Measurements from ENCODE around the gene LYRM1.

The LYRM1 gene

GRCh38 chr16:20899477-20900298, 883 bp upstream of the LYRM1 start:
- no peaks in the 10 kb centered on the region for H3K79me2 ChIP-seq (ENCODE audit: insufficient read depth, low read length)
- H2AFZ ChIP-seq (ENCODE audit: low read length), result no peak overlapping the region

GRCh38 chr16:20901068-20901435, 481 bp downstream of the LYRM1 start:
- H3K4me3 ChIP-seq (ENCODE audit: low read depth, low read length, poor library complexity, severe bottlenecking), result peak overlapping the region; percentile 99
- no peaks in the 10 kb centered on the region for H3K9me3 ChIP-seq (ENCODE audit: low read length)
- peak overlapping the region; percentile 80 for H3K9ac ChIP-seq (ENCODE audit: low read length)
- peak overlapping the region; percentile 95 for H3K4me2 ChIP-seq (ENCODE audit: low read length)
- H3F3A ChIP-seq (ENCODE audit: insufficient read depth, low read length), result 0 out of 2 replicates have a peak, but pooled peaks cover 6% of the 10 kb centered on the region
- H3K36me3 ChIP-seq (ENCODE audit: insufficient read depth, low read length), result peaks cover 15% of the 10 kb centered on the region
- peak overlapping the region; percentile 74 for H3K27ac ChIP-seq (ENCODE audit: low read depth, low read length, poor library complexity, severe bottlenecking)
- H3K4me1 ChIP-seq (ENCODE audit: insufficient read depth, low read length, severe bottlenecking), result peaks cover 46% of the 10 kb centered on the region
- TF ChIP-seq EZH2 (IDR thresholded peaks at IDR 0.05; ENCODE audit: borderline replicate concordance, low read length) (no peak), CTCF (IDR thresholded peaks at IDR 0.05; ENCODE audit: low read length) (no peak)
- no peaks in the 10 kb centered on the region for H3K27me3 ChIP-seq (ENCODE audit: insufficient read depth, low read length)
- no peaks in the 10 kb centered on the region for H3K9me2 ChIP-seq (ENCODE audit: low read depth, low read length)
- H4K20me1 ChIP-seq (ENCODE audit: insufficient read depth, low read length), result no peaks in the 10 kb centered on the region
- H3K79me2 ChIP-seq (ENCODE audit: insufficient read depth, low read length), result no peaks in the 10 kb centered on the region
- H2AFZ ChIP-seq (ENCODE audit: low read length), result peak overlapping the region; percentile 64; the same call in 1 of the 2 replicates

More at GRCh38 chr16:20899477-20900298, 883 bp upstream of the LYRM1 start:
- TF ChIP-seq CTCF (IDR thresholded peaks at IDR 0.05; ENCODE audit: low read length), result no peak
- TF ChIP-seq EZH2 (IDR thresholded peaks at IDR 0.05; ENCODE audit: borderline replicate concordance, low read length), result no peak
- no peaks in the 10 kb centered on the region for H3K27me3 ChIP-seq (ENCODE audit: insufficient read depth, low read length)
- no peaks in the 10 kb centered on the region for H3K9me2 ChIP-seq (ENCODE audit: low read depth, low read length)
- H3K36me3 ChIP-seq (ENCODE audit: insufficient read depth, low read length), result peaks cover 24% of the 10 kb centered on the region
- H3K9me3 ChIP-seq (ENCODE audit: low read length), result no peaks in the 10 kb centered on the region; the same call in 1 of the 2 replicates
- H4K20me1 ChIP-seq (ENCODE audit: insufficient read depth, low read length), result no peaks in the 10 kb centered on the region
- H3F3A ChIP-seq (ENCODE audit: insufficient read depth, low read length), result 0 out of 2 replicates have a peak, but pooled peaks cover 6% of the 10 kb centered on the region
- H3K9ac ChIP-seq (ENCODE audit: low read length), result peak overlapping the region; percentile 80
- peak overlapping the region; percentile 99 for H3K4me3 ChIP-seq (ENCODE audit: low read depth, low read length, poor library complexity, severe bottlenecking)
- no peak overlapping the region for H3K27ac ChIP-seq (ENCODE audit: low read depth, low read length, poor library complexity, severe bottlenecking)
- H3K4me1 ChIP-seq (ENCODE audit: insufficient read depth, low read length, severe bottlenecking), result peaks cover 43% of the 10 kb centered on the region
- peak overlapping the region; percentile 95 for H3K4me2 ChIP-seq (ENCODE audit: low read length)

- Histone ChIP-seq H3F3A (ENCODE audit: insufficient read depth, low read length) (0 out of 2 replicates have a peak, but pooled peaks cover 6% of the 10 kb centered on the region), H3K27me3 (ENCODE audit: insufficient read depth, low read length) (no peaks in the 10 kb centered on the region), H4K20me1 (ENCODE audit: insufficient read depth, low read length) (no peaks in the 10 kb centered on the region), H2AFZ (ENCODE audit: low read length) (no peak overlapping the region), H3K4me3 (ENCODE audit: low read depth, low read length, poor library complexity, severe bottlenecking) (peak overlapping the region; percentile 99), H3K4me1 (ENCODE audit: insufficient read depth, low read length, severe bottlenecking) (peaks cover 46% of the 10 kb centered on the region), H3K9me3 (ENCODE audit: low read length) (no peaks in the 10 kb centered on the region), H3K27ac (ENCODE audit: low read depth, low read length, poor library complexity, severe bottlenecking) (peak overlapping the region; percentile 74), H3K4me2 (ENCODE audit: low read length) (peak overlapping the region; percentile 95), H3K79me2 (ENCODE audit: insufficient read depth, low read length) (no peaks in the 10 kb centered on the region), H3K36me3 (ENCODE audit: insufficient read depth, low read length) (peaks cover 12% of the 10 kb centered on the region), H3K9me2 (ENCODE audit: low read depth, low read length) (no peaks in the 10 kb centered on the region), H3K9ac (ENCODE audit: low read length) (peak overlapping the region; percentile 80)
- TF ChIP-seq CTCF (IDR thresholded peaks at IDR 0.05; ENCODE audit: low read length) (no peak), EZH2 (IDR thresholded peaks at IDR 0.05; ENCODE audit: borderline replicate concordance, low read length) (no peak)
Observed at GRCh38 chr16:20901436-20902112, 1.0 kb downstream of the LYRM1 start.
